Keratinocyte (primary cell): ENCODE results near the gene ID1. TPM values are rescaled to one million over a fixed set of nuclear protein-coding genes. Genes with fewer than 3 reads are reported as not detected.

Experiments used
- DNase-seq: peaks from one replicate; pipeline ENCODE4 v3.0.0-alpha.2; 2011; ENCODE audit warnings: low read depth, missing footprints, low spot score
- FAIRE-seq: peaks from 2 replicates; lab custom pipeline; 2011; peaks lifted over from hg19 to GRCh38; lab: Jason Lieb, UNC
- H2AFZ ChIP-seq: 2 replicates; pipeline ENCODE4 v1.6.0; 2012; ENCODE audit warnings: low read length, control low read depth, inconsistent platforms; ENCODE audit not compliant: control insufficient read depth
- H3K27ac ChIP-seq: 2 replicates; pipeline ENCODE4 v1.5.1; 2011; ENCODE audit warnings: low read length; ENCODE audit not compliant: control insufficient read depth, insufficient read depth
- H3K27me3 ChIP-seq: 3 replicates; pipeline ENCODE4 v1.6.0; 2011; ENCODE audit warnings: low read length; ENCODE audit not compliant: control insufficient read depth, insufficient read depth; ENCODE audit errors: extremely low read depth
- H3K36me3 ChIP-seq, 2 experiments: 2 replicates in 1 of 2; 3 replicates in 1 of 2; pipeline ENCODE4 v1.5.1; 2011; ENCODE audit warnings: low read length in 2 of 2, mild to moderate bottlenecking in 1 of 2; ENCODE audit not compliant: control insufficient read depth in 2 of 2, insufficient read depth in 2 of 2; ENCODE audit errors: extremely low read depth in 1 of 2
- H3K4me1 ChIP-seq: 3 replicates; pipeline ENCODE4 v1.5.1; 2011; ENCODE audit warnings: low read length; ENCODE audit not compliant: control insufficient read depth, insufficient read depth; ENCODE audit errors: extremely low read depth
- H3K4me2 ChIP-seq: 3 replicates; pipeline ENCODE4 v1.6.0; 2011; ENCODE audit warnings: low read depth, low read length; ENCODE audit not compliant: control insufficient read depth, insufficient read depth; ENCODE audit errors: extremely low read depth
- H3K4me3 ChIP-seq, 3 experiments: fragments of 200-600 bp in 1 of 3; sonication (generic) in 1 of 3; 2 replicates in 2 of 3; 3 replicates in 1 of 3; pipeline ENCODE4 v1.5.1; 2011 to 2016; ENCODE audit warnings: low read length in 3 of 3, mild to moderate bottlenecking in 3 of 3, control low read depth in 2 of 3, inconsistent platforms in 1 of 3, low read depth in 1 of 3, mixed read lengths in 1 of 3, mixed run types in 1 of 3, moderate library complexity in 1 of 3; ENCODE audit not compliant: control insufficient read depth in 2 of 3, insufficient read depth in 2 of 3; ENCODE audit errors: extremely low read depth in 1 of 3
- H3K79me2 ChIP-seq: 2 replicates; pipeline ENCODE4 v1.6.0; 2012; ENCODE audit warnings: low read length; ENCODE audit not compliant: control insufficient read depth, insufficient read depth
- H3K9ac ChIP-seq: 3 replicates; pipeline ENCODE4 v1.6.0; 2011; ENCODE audit warnings: low read length; ENCODE audit not compliant: control insufficient read depth, insufficient read depth; ENCODE audit errors: extremely low read depth
- H3K9me1 ChIP-seq: 3 replicates; pipeline ENCODE4 v1.6.0; 2011; ENCODE audit warnings: low read length; ENCODE audit not compliant: control insufficient read depth, insufficient read depth; ENCODE audit errors: extremely low read depth
- H3K9me3 ChIP-seq: 2 replicates; pipeline ENCODE4 v1.5.1; 2012; ENCODE audit warnings: low read depth, low read length; ENCODE audit not compliant: control insufficient read depth
- H4K20me1 ChIP-seq: 3 replicates; pipeline ENCODE4 v1.6.0; 2011; ENCODE audit warnings: low read length; ENCODE audit not compliant: control insufficient read depth, insufficient read depth; ENCODE audit errors: extremely low read depth
- EZH2 ChIP-seq: IDR thresholded peaks from one replicate; pipeline ENCODE4 v1.6.1; 2012; ENCODE audit warnings: inconsistent platforms, mild to moderate bottlenecking, low read length, moderate library complexity
- dilution Hi-C: fragments of 300-500 bp; cut with MboI; formaldehyde crosslinking; loops from one replicate; pipeline ENCODE4 v1.7.0; 2020; ENCODE audit warnings: low sequenced_read_pairs; ENCODE audit not compliant: extremely low pct_ligation_motif_present
- polyA plus RNA-seq, 5 experiments: library from polyadenylated mRNA; depleted of rRNA in 3 of 5; stranded (reverse) in 3 of 5; stranded (forward) in 1 of 5; unstranded in 1 of 5; fragments of >200 nt; gene quantifications; 1 replicate in 1 of 5; 2 replicates in 3 of 5; 3 replicates in 1 of 5; pipeline versions ENCODE4 v1.2.1 to v1.2.3, GENCODE V29; 2011 to 2012; ENCODE audit warnings: missing spikeins in 2 of 5, low read depth in 1 of 5, low replicate concordance in 1 of 5
- TF ChIP-seq, protein P1 (sequence below), 3 experiments: IDR thresholded peaks in 1 of 3; conservative IDR thresholded peaks in 1 of 3; optimal IDR thresholded peaks in 1 of 3; 2 replicates in 2 of 3; 3 replicates in 1 of 3; pipeline versions ENCODE3 to v1.5.1; 2011; ENCODE audit warnings: low read length in 3 of 3, mild to moderate bottlenecking in 3 of 3, moderate library complexity in 2 of 3, control low read depth in 1 of 3, inconsistent platforms in 1 of 3; ENCODE audit not compliant: insufficient read depth in 2 of 3; ENCODE audit errors: extremely low read depth in 1 of 3

ID1 gene
- polyA plus RNA-seq, 1 donor (not counting 4 experiments of a cell fraction or from before 2014, with no cell fraction given), result 24.4 TPM

DNA sequence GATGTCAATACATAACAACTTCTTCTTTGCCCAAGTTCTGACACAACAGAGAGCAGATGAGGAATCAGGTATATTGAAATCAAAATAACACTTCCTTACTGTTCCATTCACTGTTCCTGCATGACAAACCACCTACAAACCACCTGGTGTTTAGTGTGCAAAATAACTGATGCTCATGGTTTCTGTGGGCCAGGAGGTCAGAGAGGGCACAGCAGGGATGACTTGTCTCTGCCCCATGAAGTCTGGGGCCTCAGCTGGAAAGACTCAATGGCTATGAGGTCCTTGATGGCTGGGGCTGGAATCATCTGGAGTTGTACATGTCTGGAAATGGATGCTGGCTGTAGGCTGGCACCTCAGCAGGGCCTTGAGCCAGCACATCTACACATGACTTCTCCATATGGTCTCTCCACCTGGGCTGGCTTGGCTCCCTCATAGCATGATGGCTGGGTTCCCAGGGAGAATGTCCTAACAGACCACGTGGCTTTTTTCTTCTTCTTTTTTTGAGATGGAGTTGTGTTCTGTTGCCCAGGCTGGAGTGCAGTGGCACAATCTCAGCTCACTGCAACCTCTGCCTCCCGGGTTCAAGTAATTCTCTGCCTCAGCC is 25.2 kb downstream of the ID1 start:
- H3K4me1 ChIP-seq, result no peaks in the 10 kb centered on the region
- no peaks in the 10 kb centered on the region for H3K79me2 ChIP-seq
- no peaks in the 10 kb centered on the region for H4K20me1 ChIP-seq
- DNase-seq (no peak), FAIRE-seq (no peak)
- no peak overlapping the region for H2AFZ ChIP-seq
- no peaks in the 10 kb centered on the region for H3K9me1 ChIP-seq
- H3K9ac ChIP-seq, result no peak overlapping the region
- dilution Hi-C loops, result no loop called here
- no peak overlapping the region for H3K27ac ChIP-seq
- TF ChIP-seq, protein P1, sequence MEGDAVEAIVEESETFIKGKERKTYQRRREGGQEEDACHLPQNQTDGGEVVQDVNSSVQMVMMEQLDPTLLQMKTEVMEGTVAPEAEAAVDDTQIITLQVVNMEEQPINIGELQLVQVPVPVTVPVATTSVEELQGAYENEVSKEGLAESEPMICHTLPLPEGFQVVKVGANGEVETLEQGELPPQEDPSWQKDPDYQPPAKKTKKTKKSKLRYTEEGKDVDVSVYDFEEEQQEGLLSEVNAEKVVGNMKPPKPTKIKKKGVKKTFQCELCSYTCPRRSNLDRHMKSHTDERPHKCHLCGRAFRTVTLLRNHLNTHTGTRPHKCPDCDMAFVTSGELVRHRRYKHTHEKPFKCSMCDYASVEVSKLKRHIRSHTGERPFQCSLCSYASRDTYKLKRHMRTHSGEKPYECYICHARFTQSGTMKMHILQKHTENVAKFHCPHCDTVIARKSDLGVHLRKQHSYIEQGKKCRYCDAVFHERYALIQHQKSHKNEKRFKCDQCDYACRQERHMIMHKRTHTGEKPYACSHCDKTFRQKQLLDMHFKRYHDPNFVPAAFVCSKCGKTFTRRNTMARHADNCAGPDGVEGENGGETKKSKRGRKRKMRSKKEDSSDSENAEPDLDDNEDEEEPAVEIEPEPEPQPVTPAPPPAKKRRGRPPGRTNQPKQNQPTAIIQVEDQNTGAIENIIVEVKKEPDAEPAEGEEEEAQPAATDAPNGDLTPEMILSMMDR (optimal IDR thresholded peaks at IDR 0.05 in 1 of 3, IDR thresholded peaks at IDR 0.05 in 1 of 3, conservative IDR thresholded peaks at IDR 0.05 in 1 of 3; ENCODE audit: extremely low read depth in 1 of 3, insufficient read depth in 2 of 3, low read length in 3 of 3), result no peak
- no peak for TF ChIP-seq EZH2
- no peaks in the 10 kb centered on the region for H3K27me3 ChIP-seq
- no peak overlapping the region for H3K4me2 ChIP-seq
- no peaks in the 10 kb centered on the region for H3K9me3 ChIP-seq
- H3K4me3 ChIP-seq, result no peak overlapping the region
- no peaks in the 10 kb centered on the region for H3K36me3 ChIP-seq

DNA sequence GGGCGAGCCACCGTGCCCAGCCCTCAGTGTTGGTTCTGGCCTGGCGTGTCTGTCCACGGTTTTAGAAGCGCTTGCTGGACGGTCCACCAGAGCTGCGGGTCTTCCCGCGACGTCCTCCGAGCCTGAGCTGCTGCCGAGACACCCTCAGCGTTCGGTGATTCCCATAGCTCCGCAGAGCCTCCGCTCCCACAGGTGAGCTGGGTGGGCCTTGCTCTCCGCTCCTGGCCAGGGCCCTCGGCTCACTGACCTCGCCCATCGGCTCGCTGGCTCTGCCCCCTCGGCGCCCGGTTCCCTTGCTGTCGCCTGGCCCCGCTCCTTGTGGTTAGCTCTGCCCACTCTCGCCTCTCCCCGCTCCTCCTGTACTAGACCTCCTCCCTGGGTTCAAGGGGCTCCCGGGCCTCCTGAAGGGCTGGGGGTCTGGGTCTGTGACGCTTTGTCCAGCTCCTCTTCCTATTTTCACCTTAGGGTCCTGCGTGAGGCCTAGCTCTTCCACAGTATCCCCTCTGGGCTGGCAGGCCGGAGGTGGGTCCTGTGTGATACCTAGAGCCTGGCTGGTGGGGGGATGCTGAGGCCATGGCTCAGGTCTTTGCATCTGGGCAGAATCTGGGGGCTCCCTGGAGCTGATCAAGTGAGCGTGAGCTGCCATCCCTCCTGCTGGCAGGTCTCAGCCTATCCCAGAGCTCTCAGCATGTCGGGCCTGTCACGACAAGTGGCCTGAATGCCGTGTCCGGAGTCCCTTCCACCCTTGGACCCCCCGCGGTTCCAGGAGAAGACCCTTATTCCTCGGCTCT is 27.7 kb downstream of the ID1 start:
- Histone ChIP-seq H3K36me3 (no peaks in the 10 kb centered on the region), H3K27me3 (peaks cover 8% of the 10 kb centered on the region), H3K27ac (no peak overlapping the region), H3K9me3 (no peaks in the 10 kb centered on the region), H3K9ac (no peak overlapping the region), H2AFZ (no peak overlapping the region), H3K4me2 (no peak overlapping the region), H3K9me1 (no peaks in the 10 kb centered on the region), H3K79me2 (no peaks in the 10 kb centered on the region), H4K20me1 (no peaks in the 10 kb centered on the region), H3K4me1 (no peaks in the 10 kb centered on the region), H3K4me3 (no peak overlapping the region)
- DNase-seq, result no peak
- no peak for TF ChIP-seq EZH2
- TF ChIP-seq, protein P1 (optimal IDR thresholded peaks at IDR 0.05 in 1 of 3, IDR thresholded peaks at IDR 0.05 in 1 of 3, conservative IDR thresholded peaks at IDR 0.05 in 1 of 3; ENCODE audit: extremely low read depth in 1 of 3, insufficient read depth in 2 of 3, low read length in 3 of 3), result no peak
- FAIRE-seq, result no peak
- dilution Hi-C loops, result no loop called here
